Adrenal gland (tissue), 5 donors: ENCODE measurements around the gene SAAL1.

Source experiments
- CTCF ChIP-seq, 6 experiments: fragments of 450-650 bp in 4 of 6; fragments of 200-600 bp in 2 of 6; sonication (generic) in 1 of 6; IDR thresholded peaks; 1 replicate in 5 of 6; 2 replicates in 1 of 6; pipeline versions ENCODE4 v1.5.1 to v1.8.0; 2016 to 2021; ENCODE audit warnings: antibody characterized with exemption in 6 of 6, mild to moderate bottlenecking in 2 of 6, moderate library complexity in 1 of 6
- POLR2A ChIP-seq, 2 donors: fragments of 450-650 bp; IDR thresholded peaks; one replicate each; pipeline ENCODE4 v1.6.1; 2017; ENCODE audit warnings: antibody characterized with exemption in 2 of 2, mild to moderate bottlenecking in 2 of 2, moderate library complexity in 1 of 2
- donor health status: DM: no; HTN: no; CAD: no.

DNA sequence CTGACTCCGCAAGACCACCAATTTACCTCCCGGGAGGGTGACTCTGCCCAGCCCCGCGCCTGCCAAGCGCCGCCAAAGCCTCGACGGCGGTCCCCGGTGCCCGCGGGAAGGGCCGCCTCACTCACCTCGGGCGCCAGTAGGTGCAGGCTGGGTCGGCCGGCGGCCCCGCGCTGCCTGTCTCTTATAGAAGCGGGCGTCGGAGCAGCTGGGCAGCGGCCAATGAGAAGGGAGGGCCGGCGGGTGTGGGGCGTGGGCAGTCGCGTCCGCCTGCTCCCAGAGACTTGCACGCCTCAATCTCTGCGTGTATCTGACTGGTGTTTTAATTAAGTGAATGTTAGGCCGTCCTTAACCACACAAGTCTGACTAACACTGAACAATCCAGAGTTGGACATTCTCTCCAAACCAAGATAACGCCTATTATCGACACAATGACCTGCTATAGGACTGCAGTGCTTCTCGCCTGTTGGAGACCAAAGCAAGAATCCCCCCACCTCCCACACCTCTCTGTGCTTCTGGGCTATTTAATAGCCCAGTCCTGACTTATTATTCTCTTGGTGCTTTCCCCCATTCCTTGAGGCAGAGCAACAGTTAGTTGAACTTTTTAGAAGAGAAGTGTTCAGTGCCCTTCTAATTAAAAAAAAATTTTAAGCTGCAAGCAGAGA lies 59.6 kb downstream of the SAAL1 start, which contains the start of gene TPH1:
- TF ChIP-seq CTCF (IDR thresholded peaks at IDR 0.05) (no peak), POLR2A (IDR thresholded peaks at IDR 0.05) (no peak)
